Bronchial epithelial cell (primary cell): ENCODE results near the gene ITPK1. TPM values are rescaled to one million over a fixed set of nuclear protein-coding genes. Genes with fewer than 3 reads are reported as not detected.

Experiments
- DNase-seq: peaks from one replicate; pipeline ENCODE4 v3.0.0-alpha.2; 2010; ENCODE audit warnings: low read depth
- FAIRE-seq: peaks from 2 replicates; lab custom pipeline; 2011; peaks lifted over from hg19 to GRCh38; lab: Jason Lieb, UNC
- H3K27me3 ChIP-seq: 2 replicates; pipeline ENCODE4 v1.5.1; 2011; ENCODE audit warnings: low read length; ENCODE audit not compliant: control insufficient read depth, insufficient read depth
- H3K36me3 ChIP-seq: 2 replicates; pipeline ENCODE4 v1.5.1; 2011; ENCODE audit warnings: low read length; ENCODE audit not compliant: control insufficient read depth, insufficient read depth
- H3K4me3 ChIP-seq: 2 replicates; pipeline ENCODE4 v1.5.1; 2011; ENCODE audit warnings: mild to moderate bottlenecking, low read depth, low read length, control low read depth
- total RNA-seq: library from RNA; depleted of rRNA; stranded (reverse); fragments of >200 nt; gene quantifications from 2 replicates; pipeline ENCODE4 v1.2.1, GENCODE V29; 2014
- TF ChIP-seq, protein P1 (sequence below): IDR thresholded peaks from 2 replicates; pipeline ENCODE4 v1.5.1; 2011; ENCODE audit warnings: mild to moderate bottlenecking, moderate library complexity, low read length, control low read depth, inconsistent platforms; ENCODE audit not compliant: insufficient read depth, severe bottlenecking

ITPK1 gene
- total RNA-seq, 1 donor from 2014 or later = 39.8 TPM

DNA sequence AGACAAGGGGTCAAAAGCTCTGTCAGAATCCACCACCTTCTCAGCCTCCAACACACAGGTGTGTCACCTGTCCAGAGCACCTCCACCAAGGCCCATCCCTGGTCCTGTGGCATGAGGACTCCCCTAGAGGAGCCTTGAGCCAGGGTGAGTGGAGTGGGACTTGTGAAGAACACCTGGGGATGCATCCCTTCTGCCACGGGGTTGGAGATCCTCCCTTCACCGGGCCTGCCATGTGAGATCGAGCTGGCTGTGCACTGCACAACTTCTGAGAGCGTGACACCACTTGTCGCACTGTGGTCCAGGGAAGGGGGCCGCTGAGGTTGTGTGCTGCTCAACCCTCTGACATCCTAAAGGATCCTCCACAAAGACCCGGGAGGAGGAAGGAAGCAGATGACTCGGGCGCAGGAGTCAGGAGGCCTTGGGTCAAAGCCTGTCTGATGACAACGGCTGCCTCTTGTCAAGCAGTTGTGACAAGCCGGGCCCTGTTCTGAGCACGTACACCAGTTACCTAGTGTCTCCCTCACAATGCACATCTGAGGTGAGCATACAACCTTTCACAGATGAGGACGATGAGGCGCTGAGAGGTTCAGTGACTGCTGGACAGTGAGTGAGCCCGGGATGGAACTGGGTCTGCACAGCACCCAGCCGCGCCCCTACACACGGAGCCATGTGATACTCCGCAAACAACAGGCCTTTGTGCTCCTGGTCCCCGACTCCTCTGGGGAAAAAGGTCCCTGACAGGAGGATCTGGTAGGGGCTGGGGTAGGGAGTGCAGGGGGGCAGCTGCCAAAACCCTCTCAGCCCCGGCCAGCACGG lies 157.1 kb downstream of the ITPK1 start:
- peaks cover 16% of the 10 kb centered on the region for H3K36me3 ChIP-seq
- FAIRE-seq = peak; percentile 80

DNA sequence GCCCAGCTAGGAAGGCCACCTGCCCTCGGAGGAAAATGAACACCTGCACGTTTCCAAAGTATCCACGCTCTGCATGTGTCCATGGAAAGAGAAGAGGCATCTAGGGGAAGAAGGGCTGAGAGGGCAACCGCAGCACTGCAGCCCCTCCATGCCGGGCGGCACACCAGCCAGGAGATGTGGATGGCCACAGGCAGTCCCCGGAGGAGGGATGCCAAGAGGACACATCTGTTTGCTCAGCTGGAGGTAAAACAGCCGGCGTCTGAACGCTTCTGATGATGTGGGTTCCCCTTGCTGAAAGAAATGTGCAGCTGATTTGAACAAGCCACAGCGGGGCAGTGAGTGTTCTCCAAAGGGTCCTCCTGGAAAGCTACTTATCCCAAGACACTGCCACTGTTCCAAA lies 158.8 kb downstream of the ITPK1 start:
- Histone ChIP-seq H3K36me3 (peaks cover 18% of the 10 kb centered on the region), H3K27me3 (no peaks in the 10 kb centered on the region), H3K4me3 (no peak overlapping the region)
- DNase-seq (no peak), FAIRE-seq (no peak)
- TF ChIP-seq, protein P1, sequence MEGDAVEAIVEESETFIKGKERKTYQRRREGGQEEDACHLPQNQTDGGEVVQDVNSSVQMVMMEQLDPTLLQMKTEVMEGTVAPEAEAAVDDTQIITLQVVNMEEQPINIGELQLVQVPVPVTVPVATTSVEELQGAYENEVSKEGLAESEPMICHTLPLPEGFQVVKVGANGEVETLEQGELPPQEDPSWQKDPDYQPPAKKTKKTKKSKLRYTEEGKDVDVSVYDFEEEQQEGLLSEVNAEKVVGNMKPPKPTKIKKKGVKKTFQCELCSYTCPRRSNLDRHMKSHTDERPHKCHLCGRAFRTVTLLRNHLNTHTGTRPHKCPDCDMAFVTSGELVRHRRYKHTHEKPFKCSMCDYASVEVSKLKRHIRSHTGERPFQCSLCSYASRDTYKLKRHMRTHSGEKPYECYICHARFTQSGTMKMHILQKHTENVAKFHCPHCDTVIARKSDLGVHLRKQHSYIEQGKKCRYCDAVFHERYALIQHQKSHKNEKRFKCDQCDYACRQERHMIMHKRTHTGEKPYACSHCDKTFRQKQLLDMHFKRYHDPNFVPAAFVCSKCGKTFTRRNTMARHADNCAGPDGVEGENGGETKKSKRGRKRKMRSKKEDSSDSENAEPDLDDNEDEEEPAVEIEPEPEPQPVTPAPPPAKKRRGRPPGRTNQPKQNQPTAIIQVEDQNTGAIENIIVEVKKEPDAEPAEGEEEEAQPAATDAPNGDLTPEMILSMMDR = no peak

More for the DNA sequence above, 157.1 kb downstream of the ITPK1 start:
- TF ChIP-seq, protein P1 = no peak
- DNase-seq = no peak
- no peak overlapping the region for H3K4me3 ChIP-seq
- H3K27me3 ChIP-seq = no peaks in the 10 kb centered on the region

DNA sequence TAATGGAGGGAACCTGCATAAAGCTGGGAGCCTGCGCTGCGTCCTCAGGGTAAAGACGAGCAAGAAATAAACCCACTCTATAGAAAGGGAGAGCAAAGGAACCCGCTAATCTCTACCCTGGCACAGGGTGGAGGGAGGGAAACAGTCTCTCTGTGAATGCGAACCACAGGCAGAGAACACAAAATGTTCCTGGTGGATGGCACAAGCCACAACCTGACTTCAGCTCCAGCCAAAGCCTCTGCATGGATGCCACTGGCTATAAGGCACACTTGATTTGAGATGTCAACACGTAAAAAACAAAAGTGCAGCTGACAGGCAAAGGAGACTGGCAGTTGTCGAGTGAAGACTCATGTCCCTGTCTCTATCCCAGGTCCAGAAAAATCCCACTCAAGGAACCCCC lies 160.3 kb downstream of the ITPK1 start:
- TF ChIP-seq, protein P1 = no peak
- FAIRE-seq = no peak
- DNase-seq = no peak
- H3K36me3 ChIP-seq = peaks cover 17% of the 10 kb centered on the region
- no peak overlapping the region for H3K4me3 ChIP-seq
- H3K27me3 ChIP-seq = no peaks in the 10 kb centered on the region

DNA sequence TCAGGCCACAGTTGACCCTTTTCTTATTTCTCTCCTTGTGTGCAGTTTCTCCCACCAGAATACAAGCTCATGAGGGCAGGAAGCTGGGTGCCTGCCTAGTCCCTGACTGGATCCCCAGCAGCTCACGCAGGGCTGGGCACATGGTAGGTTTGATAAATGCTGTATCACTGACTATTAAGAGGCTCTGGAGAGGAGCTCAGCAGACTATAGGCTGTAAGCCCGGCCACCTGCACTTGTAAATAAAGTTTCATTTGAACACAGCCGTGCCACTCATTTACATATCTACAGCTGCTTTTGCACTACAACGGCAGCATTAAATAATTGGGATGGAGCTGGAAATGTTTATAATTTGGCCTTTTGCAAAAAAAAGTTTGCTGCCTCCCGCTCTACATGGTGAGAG lies 160.8 kb downstream of the ITPK1 start:
- no peak for FAIRE-seq

DNA sequence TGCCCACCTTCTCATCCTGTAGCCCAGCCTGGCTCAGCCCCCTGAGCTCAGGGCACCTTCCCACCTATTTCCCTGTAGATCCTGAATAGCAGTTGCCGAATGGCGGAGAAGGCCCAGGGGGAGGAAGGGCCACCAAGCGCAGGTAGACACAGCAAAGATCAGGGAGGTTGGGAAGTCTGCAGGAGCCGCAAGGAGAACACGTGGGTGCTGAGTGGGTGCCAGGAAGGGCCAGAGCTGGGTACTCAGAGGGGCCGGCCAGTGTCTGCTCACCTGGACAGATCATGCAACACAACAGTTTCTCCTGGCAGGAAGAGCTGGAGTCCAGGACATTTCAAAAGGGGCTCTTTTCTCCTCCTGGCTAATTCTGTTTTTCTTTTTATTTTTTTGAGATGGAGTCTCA lies 162.2 kb downstream of the ITPK1 start:
- no peak overlapping the region for H3K4me3 ChIP-seq
- TF ChIP-seq, protein P1 = no peak
- peaks cover 19% of the 10 kb centered on the region for H3K36me3 ChIP-seq
- DNase-seq (no peak), FAIRE-seq (no peak)
- H3K27me3 ChIP-seq = no peaks in the 10 kb centered on the region

More for the DNA sequence above, 160.8 kb downstream of the ITPK1 start:
- DNase-seq = no peak
- no peaks in the 10 kb centered on the region for H3K27me3 ChIP-seq
- H3K36me3 ChIP-seq = peaks cover 17% of the 10 kb centered on the region
- H3K4me3 ChIP-seq = no peak overlapping the region
- TF ChIP-seq, protein P1 = no peak
